H9 (cell line): ENCODE measurements around the gene EFCAB11. TPM values are rescaled to one million over a fixed set of nuclear protein-coding genes. Genes with fewer than 3 reads are reported as not detected.

Experiments used
- DNase-seq: peaks from one replicate; pipeline ENCODE4 v3.0.0-alpha.2; 2017
- H2AFZ ChIP-seq: one replicate; pipeline ENCODE4 v1.6.1; 2013; ENCODE audit warnings: mild to moderate bottlenecking, low read length, control low read depth, moderate library complexity
- H2AK5ac ChIP-seq: 2 replicates; pipeline ENCODE4 v1.6.1; 2013; ENCODE audit warnings: low read length, control low read depth, mixed read lengths; ENCODE audit not compliant: insufficient read length
- H2BK120ac ChIP-seq: one replicate; pipeline ENCODE4 v1.6.1; 2013; ENCODE audit warnings: low read depth, mild to moderate bottlenecking, low read length, control low read depth, inconsistent platforms; ENCODE audit not compliant: poor library complexity, severe bottlenecking
- H2BK12ac ChIP-seq: 2 replicates; pipeline ENCODE4 v1.6.1; 2013; ENCODE audit warnings: low read length, control low read depth, mixed read lengths, low read depth; ENCODE audit not compliant: insufficient read length
- H2BK15ac ChIP-seq: 2 replicates; pipeline ENCODE4 v1.6.1; 2013; ENCODE audit warnings: low read depth, low read length, control low read depth
- H2BK20ac ChIP-seq: one replicate; pipeline ENCODE4 v1.6.1; 2013; ENCODE audit warnings: low read depth, mild to moderate bottlenecking, low read length, control low read depth, inconsistent platforms; ENCODE audit not compliant: poor library complexity, severe bottlenecking
- H2BK5ac ChIP-seq: 2 replicates; pipeline ENCODE4 v1.6.1; 2013; ENCODE audit warnings: low read length, control low read depth, mixed read lengths; ENCODE audit not compliant: insufficient read length
- H3K14ac ChIP-seq: 2 replicates; pipeline ENCODE4 v1.6.1; 2013; ENCODE audit warnings: low read length, control low read depth; ENCODE audit not compliant: insufficient read depth
- H3K18ac ChIP-seq: 2 replicates; pipeline ENCODE4 v1.6.1; 2013; ENCODE audit warnings: low read depth, mild to moderate bottlenecking, mixed read lengths, low read length, control low read depth; ENCODE audit not compliant: insufficient read length
- H3K23ac ChIP-seq: 2 replicates; pipeline ENCODE4 v1.6.1; 2013; ENCODE audit warnings: low read length, control low read depth, mixed read lengths, low read depth; ENCODE audit not compliant: insufficient read length
- H3K23me2 ChIP-seq: 2 replicates; pipeline ENCODE4 v1.6.1; 2013; ENCODE audit warnings: low read depth, mild to moderate bottlenecking, mixed read lengths, low read length, control low read depth; ENCODE audit not compliant: insufficient read length, poor library complexity, severe bottlenecking
- H3K27ac ChIP-seq: 2 replicates; pipeline ENCODE4 v1.5.1; 2013; ENCODE audit warnings: low read length, control low read depth, mixed read lengths, low read depth; ENCODE audit not compliant: insufficient read length
- H3K27me3 ChIP-seq: 2 replicates; pipeline ENCODE4 v1.6.1; 2013; ENCODE audit warnings: low read length, control low read depth, inconsistent platforms; ENCODE audit not compliant: insufficient read depth
- H3K4ac ChIP-seq: 2 replicates; pipeline ENCODE4 v1.6.1; 2013; ENCODE audit warnings: low read depth, mild to moderate bottlenecking, control low read depth, inconsistent platforms, low read length, moderate library complexity
- H3K4me1 ChIP-seq: 2 replicates; pipeline ENCODE4 v1.6.1; 2013; ENCODE audit warnings: low read length, control low read depth, inconsistent platforms; ENCODE audit not compliant: insufficient read depth
- H3K4me2 ChIP-seq: 2 replicates; pipeline ENCODE4 v1.6.1; 2013; ENCODE audit warnings: low read length, control low read depth, mixed read lengths; ENCODE audit not compliant: insufficient read length, insufficient read depth
- H3K56ac ChIP-seq: 2 replicates; pipeline ENCODE4 v1.6.1; 2013; ENCODE audit warnings: low read depth, mild to moderate bottlenecking, mixed read lengths, low read length, control low read depth; ENCODE audit not compliant: insufficient read length
- H3K79me1 ChIP-seq: 2 replicates; pipeline ENCODE4 v1.6.1; 2013; ENCODE audit warnings: low read depth, mild to moderate bottlenecking, moderate library complexity, low read length, control low read depth, inconsistent platforms; ENCODE audit not compliant: insufficient read depth, poor library complexity, severe bottlenecking
- H3K79me2 ChIP-seq: 2 replicates; pipeline ENCODE4 v1.6.1; 2013; ENCODE audit warnings: low read length, control low read depth, inconsistent platforms; ENCODE audit not compliant: insufficient read depth
- H3K9ac ChIP-seq: 2 replicates; pipeline ENCODE4 v1.6.1; 2013; ENCODE audit warnings: low read length, control low read depth, mixed read lengths; ENCODE audit not compliant: insufficient read length; ENCODE audit errors: extremely low read depth
- H3K9me3 ChIP-seq: one replicate; pipeline ENCODE4 v1.6.1; 2013; ENCODE audit warnings: low read depth, low read length, inconsistent platforms; ENCODE audit not compliant: control insufficient read depth
- H3T11ph ChIP-seq: one replicate; pipeline ENCODE4 v1.6.1; 2013; ENCODE audit warnings: mild to moderate bottlenecking, low read length, control low read depth, inconsistent platforms
- H4K20me1 ChIP-seq: one replicate; pipeline ENCODE4 v1.6.1; 2013; ENCODE audit not compliant: control insufficient read depth, insufficient read length, insufficient read depth
- H4K5ac ChIP-seq: 2 replicates; pipeline ENCODE4 v1.6.1; 2013; ENCODE audit warnings: low read depth, mild to moderate bottlenecking, mixed read lengths, low read length, control low read depth; ENCODE audit not compliant: insufficient read length
- H4K8ac ChIP-seq: replicated peaks from 2 replicates; pipeline ENCODE4 v1.6.1; 2013; ENCODE audit warnings: low read length, control low read depth, mixed read lengths, low read depth; ENCODE audit not compliant: insufficient read length
- H4K91ac ChIP-seq: 2 replicates; pipeline ENCODE4 v1.6.1; 2013; ENCODE audit warnings: low read depth, mild to moderate bottlenecking, moderate library complexity, mixed read lengths, low read length, control low read depth; ENCODE audit not compliant: insufficient read length
- H3K27ac Mint-ChIP-seq, 3 experiments: 2 replicates in 2 of 3; 3 replicates in 1 of 3; pipeline ENCODE4 v1.8.0; 2020 to 2021; ENCODE audit warnings: mixed read lengths in 3 of 3, mild to moderate bottlenecking in 1 of 3, moderate library complexity in 1 of 3
- H3K27me3 Mint-ChIP-seq: 2 replicates; pipeline ENCODE4 v1.8.0; 2021; ENCODE audit warnings: low read depth, mild to moderate bottlenecking, moderate library complexity, mixed read lengths
- H3K36me3 Mint-ChIP-seq, 3 experiments: 2 replicates in 2 of 3; 3 replicates in 1 of 3; pipeline ENCODE4 v1.8.0; 2020 to 2021; ENCODE audit warnings: low read depth in 3 of 3, mixed read lengths in 3 of 3; ENCODE audit not compliant: insufficient read depth in 1 of 3
- H3K4me1 Mint-ChIP-seq, 2 experiments: 2 replicates each; pipeline ENCODE4 v1.8.0; 2020; ENCODE audit warnings: mixed read lengths in 2 of 2
- H3K4me3 Mint-ChIP-seq, 2 experiments: 2 replicates in 1 of 2; 3 replicates in 1 of 2; pipeline ENCODE4 v1.8.0; 2020 to 2021; ENCODE audit warnings: mild to moderate bottlenecking in 2 of 2, mixed read lengths in 2 of 2, moderate library complexity in 1 of 2
- H3K9me3 Mint-ChIP-seq, 2 experiments: 2 replicates in 1 of 2; 3 replicates in 1 of 2; pipeline ENCODE4 v1.8.0; 2020; ENCODE audit warnings: mild to moderate bottlenecking in 2 of 2, mixed read lengths in 2 of 2, moderate library complexity in 1 of 2
- WGBS: extraction: QIAGEN DNeasy Blood & Tissue Kit; methylation state at CpG from one replicate; pipeline ENCODE4 v1.1.7; 2013; ENCODE audit warnings: missing lambda C conversion rate, low lambda C conversion rate, mixed read lengths; ENCODE audit not compliant: insufficient read length; ENCODE audit errors: extremely low coverage; 5-methylcytosine and 5-hydroxymethylcytosine counted together
- total RNA-seq: library from RNA; stranded (reverse); gene quantifications from 2 replicates; pipeline ENCODE4 v1.2.1, GENCODE V29; 2021
- TF ChIP-seq, protein P1 (sequence below): fragments of 200-600 bp; sonication (generic); conservative IDR thresholded peaks from 3 replicates; pipeline ENCODE4 v1.8.0; 2021; ENCODE audit warnings: antibody characterized with exemption, mild to moderate bottlenecking

EFCAB11 gene
- total RNA-seq, 1 experiment from 2014 or later, result 17.4 TPM

GRCh38 chr14:89990623-89991275 lies 36.2 kb upstream of the EFCAB11 start:
- Histone ChIP-seq H3K27ac (no peak overlapping the region), H2BK20ac (no peak overlapping the region), H4K20me1 (no peaks in the 10 kb centered on the region), H4K5ac (no peak overlapping the region), H3K4ac (no peak overlapping the region), H2BK5ac (no peak overlapping the region), H4K8ac (no peak overlapping the region), H2BK12ac (no peak overlapping the region), H3K23me2 (no peaks in the 10 kb centered on the region), H3K9ac (no peak overlapping the region), H3K79me2 (no peaks in the 10 kb centered on the region), H4K91ac (no peak overlapping the region), H2AFZ (no peak overlapping the region), H3K14ac (no peak overlapping the region), H2BK15ac (no peak overlapping the region), H3K56ac (no peak overlapping the region), H3K79me1 (no peaks in the 10 kb centered on the region), H3K18ac (no peak overlapping the region), H2BK120ac (no peak overlapping the region), H3K4me2 (no peak overlapping the region), H3T11ph (no peak overlapping the region), H2AK5ac (no peak overlapping the region), H3K23ac (no peak overlapping the region), H3K27me3 (no peaks in the 10 kb centered on the region), H3K4me1 (no peaks in the 10 kb centered on the region; the same call in 1 of the 2 replicates), H3K9me3 (no peaks in the 10 kb centered on the region)
- Mint-ChIP-seq H3K36me3 (peaks cover 9 to 63% (median 57%) of the 10 kb centered on the region in 3 experiments), H3K27me3 (no peaks in the 10 kb centered on the region), H3K4me1 (peaks cover 30 to 31% of the 10 kb centered on the region in 2 experiments), H3K9me3 (no peaks in the 10 kb centered on the region), H3K4me3 (no peak overlapping the region), H3K27ac (no peak overlapping the region)
- no peak for DNase-seq
- TF ChIP-seq, protein P1, sequence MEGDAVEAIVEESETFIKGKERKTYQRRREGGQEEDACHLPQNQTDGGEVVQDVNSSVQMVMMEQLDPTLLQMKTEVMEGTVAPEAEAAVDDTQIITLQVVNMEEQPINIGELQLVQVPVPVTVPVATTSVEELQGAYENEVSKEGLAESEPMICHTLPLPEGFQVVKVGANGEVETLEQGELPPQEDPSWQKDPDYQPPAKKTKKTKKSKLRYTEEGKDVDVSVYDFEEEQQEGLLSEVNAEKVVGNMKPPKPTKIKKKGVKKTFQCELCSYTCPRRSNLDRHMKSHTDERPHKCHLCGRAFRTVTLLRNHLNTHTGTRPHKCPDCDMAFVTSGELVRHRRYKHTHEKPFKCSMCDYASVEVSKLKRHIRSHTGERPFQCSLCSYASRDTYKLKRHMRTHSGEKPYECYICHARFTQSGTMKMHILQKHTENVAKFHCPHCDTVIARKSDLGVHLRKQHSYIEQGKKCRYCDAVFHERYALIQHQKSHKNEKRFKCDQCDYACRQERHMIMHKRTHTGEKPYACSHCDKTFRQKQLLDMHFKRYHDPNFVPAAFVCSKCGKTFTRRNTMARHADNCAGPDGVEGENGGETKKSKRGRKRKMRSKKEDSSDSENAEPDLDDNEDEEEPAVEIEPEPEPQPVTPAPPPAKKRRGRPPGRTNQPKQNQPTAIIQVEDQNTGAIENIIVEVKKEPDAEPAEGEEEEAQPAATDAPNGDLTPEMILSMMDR, result no peak
- WGBS, result no CpG with 5 or more reads among the region's 2 CpGs
